Gastrocnemius medialis (tissue), 4 donors: ENCODE measurements around the gene EIF5. TPM values are rescaled to one million over a fixed set of nuclear protein-coding genes. Genes with fewer than 3 reads are reported as not detected.

Experiments used
- ATAC-seq, 2 donors: fragments of 150-250 bp; one replicate each; pipeline ENCODE4 v1.9.1; 2016
- DNase-seq, 2 donors: peaks; one replicate each; pipeline ENCODE4 v3.0.0-alpha.2; 2019
- H3K27ac ChIP-seq, 4 donors: fragments of 200-600 bp; sonication (generic); 1 replicate in 1 of 4; 2 replicates in 3 of 4; pipeline ENCODE4 v1.5.1; 2016 to 2018; ENCODE audit warnings: mild to moderate bottlenecking in 2 of 4, moderate library complexity in 1 of 4
- H3K27me3 ChIP-seq, 3 donors: fragments of 200-600 bp; sonication (generic) in 2 of 3; 1 replicate in 1 of 3; 2 replicates in 2 of 3; pipeline versions ENCODE4 v1.5.1 to v1.6.0; 2016 to 2019; ENCODE audit warnings: mild to moderate bottlenecking in 1 of 3, moderate library complexity in 1 of 3
- H3K36me3 ChIP-seq, 2 donors: fragments of 200-600 bp; sonication (generic) in 1 of 2; one replicate each; pipeline ENCODE4 v1.5.1; 2017 to 2018
- H3K4me1 ChIP-seq, 2 donors: fragments of 200-600 bp; sonication (generic) in 1 of 2; one replicate each; pipeline ENCODE4 v1.5.1; 2016 to 2017; ENCODE audit warnings: mild to moderate bottlenecking in 2 of 2
- H3K4me3 ChIP-seq, 4 donors: fragments of 200-600 bp; sonication (generic) in 3 of 4; 1 replicate in 1 of 4; 2 replicates in 3 of 4; pipeline ENCODE4 v1.5.1; 2016 to 2019; ENCODE audit warnings: mild to moderate bottlenecking in 2 of 4
- H3K9me3 ChIP-seq, 3 donors: fragments of 200-600 bp; sonication (generic) in 2 of 3; 1 replicate in 1 of 3; 2 replicates in 2 of 3; pipeline ENCODE4 v1.5.1; 2016 to 2019
- POLR2A ChIP-seq, 2 donors: fragments of 450-650 bp; IDR thresholded peaks; one replicate each; pipeline ENCODE4 v1.6.1; 2017; ENCODE audit warnings: antibody characterized with exemption in 2 of 2, mild to moderate bottlenecking in 2 of 2, moderate library complexity in 2 of 2
- in situ Hi-C, 4 donors: fragments of 200-750 bp; cut with MboI; loops; one replicate each; pipeline versions ENCODE4 v1.15.0 to v1.8.0; 2017; ENCODE audit warnings: low sequenced_read_pairs in 4 of 4
- intact Hi-C: fragments of 100-400 bp; cut with DNase I; formaldehyde crosslinking; loops from one replicate; pipeline ENCODE4 v1.15.1; 2023; ENCODE audit warnings: low total_unique reads
- total RNA-seq, 4 donors: library from RNA; depleted of rRNA; stranded (reverse); fragments of >200 nt; gene quantifications; one replicate each; pipeline versions ENCODE4 v1.1.0 to v1.2.3, GENCODE V29; 2016
- TF ChIP-seq, protein P1 (sequence below), 5 experiments: fragments of 450-650 bp in 3 of 5; fragments of 200-600 bp in 2 of 5; sonication (generic) in 2 of 5; IDR thresholded peaks in 4 of 5; conservative IDR thresholded peaks in 1 of 5; 1 replicate in 4 of 5; 2 replicates in 1 of 5; pipeline ENCODE4 v1.5.1; 2016 to 2019; ENCODE audit warnings: antibody characterized with exemption in 5 of 5, mild to moderate bottlenecking in 3 of 5, moderate library complexity in 3 of 5

EIF5 gene
- total RNA-seq, 4 donors from 2014 or later, result 313 to 538 (median 374) TPM

DNA sequence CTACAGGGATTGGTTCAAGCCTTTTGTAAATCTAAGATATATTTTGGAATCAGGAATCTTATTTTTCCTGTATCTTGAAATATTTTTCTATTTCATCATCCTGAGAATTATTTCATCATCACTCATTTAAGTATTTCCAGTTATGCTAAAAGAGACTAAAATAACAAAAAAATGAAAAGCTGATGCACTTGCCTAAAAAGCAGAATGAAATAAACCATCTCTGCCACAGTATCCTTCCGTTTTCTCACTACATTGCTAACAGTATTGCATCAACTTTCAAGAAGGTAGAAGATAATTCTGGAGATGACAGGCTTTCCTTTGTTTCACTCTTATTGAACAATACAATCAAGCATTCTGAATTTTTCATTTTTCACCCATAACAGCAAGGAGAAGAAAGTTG lies 31.1 kb upstream of the EIF5 start:
- intact Hi-C loops, result no loop called here
- DNase-seq (no peak), ATAC-seq (no peak)
- no peaks in the 10 kb centered on the region for H3K27me3 ChIP-seq
- no peaks in the 10 kb centered on the region for H3K9me3 ChIP-seq
- no peak overlapping the region for H3K27ac ChIP-seq
- no peak overlapping the region for H3K4me3 ChIP-seq
- H3K36me3 ChIP-seq, result no peaks in the 10 kb centered on the region
- no peaks in the 10 kb centered on the region for H3K4me1 ChIP-seq
- no peak for TF ChIP-seq POLR2A (IDR thresholded peaks at IDR 0.05)
- TF ChIP-seq, protein P1, sequence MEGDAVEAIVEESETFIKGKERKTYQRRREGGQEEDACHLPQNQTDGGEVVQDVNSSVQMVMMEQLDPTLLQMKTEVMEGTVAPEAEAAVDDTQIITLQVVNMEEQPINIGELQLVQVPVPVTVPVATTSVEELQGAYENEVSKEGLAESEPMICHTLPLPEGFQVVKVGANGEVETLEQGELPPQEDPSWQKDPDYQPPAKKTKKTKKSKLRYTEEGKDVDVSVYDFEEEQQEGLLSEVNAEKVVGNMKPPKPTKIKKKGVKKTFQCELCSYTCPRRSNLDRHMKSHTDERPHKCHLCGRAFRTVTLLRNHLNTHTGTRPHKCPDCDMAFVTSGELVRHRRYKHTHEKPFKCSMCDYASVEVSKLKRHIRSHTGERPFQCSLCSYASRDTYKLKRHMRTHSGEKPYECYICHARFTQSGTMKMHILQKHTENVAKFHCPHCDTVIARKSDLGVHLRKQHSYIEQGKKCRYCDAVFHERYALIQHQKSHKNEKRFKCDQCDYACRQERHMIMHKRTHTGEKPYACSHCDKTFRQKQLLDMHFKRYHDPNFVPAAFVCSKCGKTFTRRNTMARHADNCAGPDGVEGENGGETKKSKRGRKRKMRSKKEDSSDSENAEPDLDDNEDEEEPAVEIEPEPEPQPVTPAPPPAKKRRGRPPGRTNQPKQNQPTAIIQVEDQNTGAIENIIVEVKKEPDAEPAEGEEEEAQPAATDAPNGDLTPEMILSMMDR (IDR thresholded peaks at IDR 0.05 in 4 of 5, conservative IDR thresholded peaks at IDR 0.05 in 1 of 5), result no peak
- in situ Hi-C loops, result no loop called here

DNA sequence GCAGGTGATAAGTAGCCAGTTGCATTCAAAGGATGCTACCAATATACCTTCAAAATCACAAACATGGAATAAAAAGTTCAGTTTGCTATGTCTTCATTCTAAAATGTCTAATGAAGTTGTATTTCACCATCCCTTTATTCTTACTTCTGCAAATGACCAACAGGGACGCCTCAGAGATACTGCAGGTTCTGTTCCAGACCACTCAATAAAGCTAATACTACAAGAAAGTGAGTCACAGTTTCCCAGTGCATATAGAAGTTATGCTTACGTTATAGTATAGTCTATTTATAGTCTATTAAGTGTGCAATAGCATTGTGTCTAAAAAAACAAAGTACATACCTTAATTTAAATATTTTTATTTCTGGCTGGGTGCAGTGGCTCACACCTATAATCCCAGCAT lies 29.3 kb upstream of the EIF5 start:
- H3K4me3 ChIP-seq, result no peak overlapping the region
- no peak overlapping the region for H3K27ac ChIP-seq
- no peaks in the 10 kb centered on the region for H3K27me3 ChIP-seq
- intact Hi-C loops, result no loop called here
- H3K9me3 ChIP-seq, result no peaks in the 10 kb centered on the region
- no peaks in the 10 kb centered on the region for H3K4me1 ChIP-seq
- in situ Hi-C loops, result no loop called here
- TF ChIP-seq, protein P1 (IDR thresholded peaks at IDR 0.05 in 4 of 5, conservative IDR thresholded peaks at IDR 0.05 in 1 of 5), result no peak
- no peak for TF ChIP-seq POLR2A (IDR thresholded peaks at IDR 0.05)
- ATAC-seq (no peak), DNase-seq (no peak)
- H3K36me3 ChIP-seq, result no peaks in the 10 kb centered on the region

DNA sequence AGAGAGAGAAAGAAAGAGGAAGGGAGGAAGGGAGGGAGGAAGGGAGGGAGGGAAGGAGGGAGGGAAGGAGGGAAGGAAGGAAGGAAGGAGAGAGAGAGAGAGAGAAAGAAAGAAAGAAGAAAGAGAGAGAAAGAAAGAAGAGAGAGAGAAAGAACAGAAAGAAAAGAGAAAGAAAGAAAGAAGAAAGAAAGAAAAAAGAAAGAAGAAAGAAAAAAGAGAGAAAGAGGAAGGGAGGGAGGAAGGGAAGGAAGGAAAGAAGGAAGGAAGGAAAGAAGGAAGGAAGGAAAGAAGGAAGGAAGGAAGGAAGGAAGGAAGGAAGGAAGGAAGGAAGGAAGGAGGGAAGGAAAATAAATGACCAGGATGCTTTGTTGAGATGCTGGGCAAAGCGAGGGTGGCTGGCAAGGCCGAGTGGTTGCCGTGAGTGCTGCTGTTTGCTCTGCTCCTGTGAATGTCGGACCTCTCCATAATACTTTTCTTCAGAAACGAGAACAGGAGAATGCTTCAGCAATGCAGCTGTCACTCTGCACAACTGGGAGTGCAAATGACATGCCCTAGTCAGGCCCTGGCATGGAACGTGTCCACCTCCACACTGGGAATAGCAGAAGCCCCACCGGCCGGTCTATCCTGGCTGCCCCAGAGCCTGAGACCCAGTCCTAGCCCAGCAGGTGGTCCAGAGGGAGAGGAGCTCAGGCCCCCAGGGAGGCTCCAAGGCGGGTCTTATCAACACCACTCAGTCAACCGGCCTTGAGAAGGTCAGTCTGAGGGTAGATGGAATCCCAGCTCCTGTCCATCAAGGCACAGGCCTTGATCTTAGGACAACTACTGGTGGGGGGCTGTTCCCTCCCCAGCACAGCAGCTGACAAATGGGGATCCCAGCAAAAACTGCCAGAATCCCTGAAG lies 25.1 kb upstream of the EIF5 start:
- DNase-seq (no peak), ATAC-seq (no peak)
- TF ChIP-seq, protein P1 (IDR thresholded peaks at IDR 0.05 in 4 of 5, conservative IDR thresholded peaks at IDR 0.05 in 1 of 5), result no peak
- TF ChIP-seq POLR2A (IDR thresholded peaks at IDR 0.05), result no peak
- Histone ChIP-seq H3K4me1 (no peaks in the 10 kb centered on the region), H3K27ac (no peak overlapping the region), H3K4me3 (no peak overlapping the region), H3K9me3 (no peaks in the 10 kb centered on the region), H3K27me3 (no peaks in the 10 kb centered on the region), H3K36me3 (no peaks in the 10 kb centered on the region)
- in situ Hi-C loops, result no loop called here
- intact Hi-C loops, result no loop called here

DNA sequence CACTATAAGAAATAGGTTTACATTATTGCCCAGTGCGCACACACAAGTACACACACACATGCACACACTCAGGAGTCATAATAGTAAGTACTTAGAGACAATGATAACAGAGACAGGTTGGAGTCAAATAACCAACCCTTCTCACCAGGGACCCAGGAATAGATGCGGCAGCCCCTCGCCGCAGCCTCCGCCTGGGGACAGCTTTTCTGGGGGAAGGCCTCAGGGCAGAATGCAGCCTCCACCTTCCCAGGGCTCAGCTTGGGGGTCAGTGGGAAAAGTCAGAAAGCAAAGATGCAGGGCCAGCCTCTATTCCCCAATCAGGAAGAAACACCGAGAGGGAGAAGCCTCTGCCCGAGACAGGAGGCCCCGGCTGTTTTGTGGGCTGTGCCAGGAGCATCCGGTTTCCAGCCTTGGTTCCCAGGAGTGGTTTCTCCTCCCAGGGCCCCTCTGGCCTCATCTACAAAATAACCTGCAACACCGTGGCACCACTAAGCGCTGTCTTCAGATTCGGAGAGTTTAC lies 23.4 kb upstream of the EIF5 start:
- Histone ChIP-seq H3K4me1 (peaks cover 0 to under 1% of the 10 kb centered on the region in 2 donors), H3K9me3 (no peaks in the 10 kb centered on the region), H3K27me3 (no peaks in the 10 kb centered on the region), H3K36me3 (no peaks in the 10 kb centered on the region), H3K27ac (no peak overlapping the region), H3K4me3 (no peak overlapping the region)
- in situ Hi-C loops (no loop called here), intact Hi-C loops (no loop called here)
- TF ChIP-seq POLR2A (IDR thresholded peaks at IDR 0.05), result no peak
- TF ChIP-seq, protein P1 (IDR thresholded peaks at IDR 0.05 in 4 of 5, conservative IDR thresholded peaks at IDR 0.05 in 1 of 5), result no peak
- no peak for ATAC-seq
- DNase-seq, result no peak
